HepG2 (cell line): ENCODE measurements around the gene ANKRD11. TPM values are rescaled to one million over a fixed set of nuclear protein-coding genes. Genes with fewer than 3 reads are reported as not detected.

Experiments used
- ATAC-seq: fragments of 200-7000 bp; cut with Tn5 transposase; 3 replicates; pipeline ENCODE4 v1.9.1; 2020; ENCODE audit warnings: mild to moderate bottlenecking, moderate library complexity
- BruUV-seq: library from RNA; stranded (reverse); fragments of 400-500 nt; replicated peaks from 2 replicates; lab custom pipeline; 2021; lab: Mats Ljungman, UMichigan
- CTCF ChIA-PET: fragments of 300-600 bp; formaldehyde crosslinking; extraction: SDS; loops from one replicate; lab custom pipeline; 2021; ENCODE audit warnings: low total read pairs, inconsistent platforms, low intra/inter-chr PET ratio; lab: Yijun Ruan, JAX
- POLR2A ChIA-PET: fragments of 350-600 bp; sonication (Branson Sonifier 250); formaldehyde crosslinking; loops from one replicate; lab custom pipeline; 2020; ENCODE audit warnings: antibody characterized with exemption, inconsistent platforms; lab: Yijun Ruan, JAX
- DNase-seq: peaks from one replicate; pipeline ENCODE4 v3.0.0-alpha.2; 2015; ENCODE audit warnings: low spot score
- FAIRE-seq: peaks from 3 replicates; lab custom pipeline; 2011; peaks lifted over from hg19 to GRCh38; lab: Jason Lieb, UNC
- H2AFZ ChIP-seq: one replicate; pipeline ENCODE4 v1.6.1; 2011; ENCODE audit warnings: low read length, inconsistent platforms
- H3K27ac ChIP-seq: fragments of 300-600 bp; 3 replicates; pipeline ENCODE4 v1.8.0; 2011; ENCODE audit warnings: mixed run types, mild to moderate bottlenecking, mixed read lengths, low read length, inconsistent platforms; ENCODE audit not compliant: insufficient read depth; ENCODE audit errors: extremely low read length
- H3K27me3 ChIP-seq, 2 experiments: fragments of 200-600 bp in 1 of 2; 2 replicates in 1 of 2; 3 replicates in 1 of 2; pipeline versions ENCODE4 v1.6.0 to v1.8.0; 2011; ENCODE audit warnings: low read length in 2 of 2, mild to moderate bottlenecking in 2 of 2, moderate library complexity in 2 of 2, inconsistent platforms in 1 of 2; ENCODE audit not compliant: insufficient read depth in 2 of 2, control insufficient read depth in 1 of 2
- H3K36me3 ChIP-seq, 2 experiments: fragments of 200-600 bp in 1 of 2; replicated peaks in 1 of 2; 2 replicates in 1 of 2; 3 replicates in 1 of 2; pipeline versions ENCODE4 v1.5.1 to v1.8.0; 2011; ENCODE audit warnings: low read length in 2 of 2, inconsistent platforms in 1 of 2; ENCODE audit not compliant: insufficient read depth in 2 of 2, control insufficient read depth in 1 of 2
- H3K4me1 ChIP-seq: 2 replicates; pipeline ENCODE4 v1.5.1; 2012; ENCODE audit warnings: low read length, inconsistent platforms; ENCODE audit not compliant: insufficient read depth
- H3K4me2 ChIP-seq: 2 replicates; pipeline ENCODE4 v1.6.0; 2011; ENCODE audit warnings: low read depth, low read length, inconsistent platforms
- H3K4me3 ChIP-seq, 3 experiments: fragments of 200-600 bp in 1 of 3; sonication (generic), shearing (Covaris generic) in 1 of 3; replicated peaks in 1 of 3; 2 replicates each; pipeline ENCODE4 v1.5.1; 2011 to 2016; ENCODE audit warnings: low read length in 3 of 3, inconsistent platforms in 2 of 3, low read depth in 2 of 3, mild to moderate bottlenecking in 2 of 3, control low read depth in 1 of 3, mixed read lengths in 1 of 3; ENCODE audit not compliant: insufficient read depth in 1 of 3
- H3K79me2 ChIP-seq: one replicate; pipeline ENCODE4 v1.6.1; 2011; ENCODE audit warnings: low read length, inconsistent platforms; ENCODE audit not compliant: insufficient read depth
- H3K9ac ChIP-seq: 2 replicates; pipeline ENCODE4 v1.6.0; 2011; ENCODE audit warnings: mild to moderate bottlenecking, low read depth, low read length, inconsistent platforms; ENCODE audit not compliant: insufficient read depth
- H3K9me3 ChIP-seq: 2 replicates; pipeline ENCODE4 v1.5.1; 2012; ENCODE audit warnings: mild to moderate bottlenecking, low read length
- H4K20me1 ChIP-seq: 2 replicates; pipeline ENCODE4 v1.6.0; 2011; ENCODE audit warnings: inconsistent platforms, mild to moderate bottlenecking, low read length, moderate library complexity; ENCODE audit not compliant: insufficient read depth
- ARID3A ChIP-seq: IDR thresholded peaks from 2 replicates; pipeline ENCODE4 v1.6.1; 2012; ENCODE audit warnings: low read depth, low read length, improper control_type of control experiment
- BATF2 ChIP-seq: sonication (generic); formaldehyde crosslinking; IDR thresholded peaks from 2 replicates; pipeline ENCODE4 v1.8.0; 2022; ENCODE audit warnings: mild to moderate bottlenecking, missing genetic modification reagents, moderate library complexity
- GATAD1 ChIP-seq: IDR thresholded peaks from 2 replicates; pipeline ENCODE4 v1.6.1; 2016; ENCODE audit warnings: missing genetic modification reagents, missing compliant biosample characterization
- KDM5B ChIP-seq: sonication (generic); formaldehyde crosslinking; IDR thresholded peaks from 2 replicates; pipeline ENCODE4 v1.4.0; 2020; ENCODE audit warnings: missing genetic modification reagents, mild to moderate bottlenecking, borderline replicate concordance
- MBNL3 ChIP-seq: fragments of 250-450 bp; sonication (Bioruptor Pico); conservative IDR thresholded peaks from 2 replicates; pipeline ENCODE4 v1.8.0; 2022; ENCODE audit warnings: mild to moderate bottlenecking, inconsistent platforms
- PRDM15 ChIP-seq: sonication (generic); formaldehyde crosslinking; IDR thresholded peaks from 2 replicates; pipeline ENCODE4 v1.4.0; 2020; ENCODE audit warnings: missing genetic modification reagents
- SALL1 ChIP-seq: sonication (generic); formaldehyde crosslinking; IDR thresholded peaks from 2 replicates; pipeline ENCODE4 v1.8.0; 2022; ENCODE audit warnings: mild to moderate bottlenecking, missing genetic modification reagents
- SNAPC2 ChIP-seq: sonication (generic); formaldehyde crosslinking; IDR thresholded peaks from 2 replicates; pipeline ENCODE4 v1.8.1; 2022; ENCODE audit warnings: mild to moderate bottlenecking, missing genetic modification reagents
- SP2 ChIP-seq: sonication (generic); formaldehyde crosslinking; IDR thresholded peaks from 2 replicates; pipeline ENCODE4 v1.5.1; 2020; ENCODE audit warnings: mild to moderate bottlenecking, missing genetic modification reagents
- ZBTB42 ChIP-seq: sonication (generic); formaldehyde crosslinking; IDR thresholded peaks from 2 replicates; pipeline ENCODE4 v1.5.0; 2020; ENCODE audit warnings: mild to moderate bottlenecking, missing genetic modification reagents
- ZBTB7B ChIP-seq: sonication (generic); formaldehyde crosslinking; IDR thresholded peaks from 2 replicates; pipeline ENCODE4 v1.4.0; 2020; ENCODE audit warnings: missing genetic modification reagents
- ZFY ChIP-seq: sonication (generic); formaldehyde crosslinking; IDR thresholded peaks from 2 replicates; pipeline ENCODE4 v1.4.0; 2020; ENCODE audit warnings: missing genetic modification reagents
- ZNF138 ChIP-seq: sonication (generic); formaldehyde crosslinking; IDR thresholded peaks from 2 replicates; pipeline ENCODE4 v1.5.0; 2020; ENCODE audit warnings: mild to moderate bottlenecking, low read depth, missing genetic modification reagents
- ZNF276 ChIP-seq: sonication (generic); formaldehyde crosslinking; IDR thresholded peaks from 2 replicates; pipeline ENCODE4 v1.4.0; 2020; ENCODE audit warnings: mild to moderate bottlenecking, low read depth, missing genetic modification reagents
- WGBS: methylation state at CpG from one replicate; pipeline ENCODE4 v1.1.6; 2017; ENCODE audit warnings: low lambda C conversion rate; 5-methylcytosine and 5-hydroxymethylcytosine counted together
- in situ Hi-C: cut with HindIII; loops from 2 replicates; pipeline ENCODE4 v1.10.0; 2017; ENCODE audit warnings: low pct_unique_long_range_greater_than_20kb; ENCODE audit not compliant: extremely low pct_ligation_motif_present
- intact Hi-C: fragments of 100-400 bp; cut with micrococcal nuclease; formaldehyde crosslinking; loops from one replicate; pipeline ENCODE4 v1.10.0; 2022; ENCODE audit not compliant: unreplicated experiment
- polyA plus RNA-seq, 8 experiments: library from polyadenylated mRNA; depleted of rRNA in 3 of 8; stranded (reverse) in 7 of 8; unstranded in 1 of 8; fragments of >200 nt; fragmentation: Illumina TruSeq in 4 of 8; extraction: Trizol in 4 of 8; gene quantifications; 2 replicates each; pipeline versions ENCODE4 v1.2.1 to v1.2.3, GENCODE V29; 2011 to 2016; ENCODE audit warnings: low read depth in 4 of 8, missing spikeins in 1 of 8, mixed read lengths in 1 of 8; ENCODE audit not compliant: insufficient read depth in 1 of 8
- total RNA-seq, 5 experiments: library from RNA; depleted of rRNA; stranded (reverse); fragments of >200 nt; fragmentation: Illumina TruSeq; extraction: Trizol; gene quantifications; 2 replicates each; pipeline ENCODE4 v1.2.3, GENCODE V29; 2016; ENCODE audit warnings: low read depth in 1 of 5

The ANKRD11 gene
- total and polyA plus RNA-seq, 2 of the 13 experiments (the other 11 are each of a cell fraction or from before 2014, with no cell fraction given) = 21.4 to 38.4 TPM

GRCh38 chr16:89491238-89491869 lies 993 bp upstream of the ANKRD11 start:
- BruUV-seq = TSS peak; percentile 82
- CTCF ChIA-PET = no interaction called here
- in situ Hi-C loops = no loop called here
- no peak for TF ChIP-seq SNAPC2 (CRISPR knock-in tag)
- no peak for TF ChIP-seq SP2
- TF ChIP-seq KDM5B (CRISPR knock-in tag) = 0 out of 2 replicates have a peak, but pooled peaks have one; percentile 16
- TF ChIP-seq PRDM15 = no peak
- TF ChIP-seq ZFY = no peak
- TF ChIP-seq ZBTB7B = no peak
- no peak for TF ChIP-seq GATAD1 (CRISPR knock-in tag)
- no peak for TF ChIP-seq ZNF138 (CRISPR knock-in tag)
- no peak for TF ChIP-seq SALL1 (CRISPR knock-in tag)
- no peak for TF ChIP-seq BATF2 (CRISPR knock-in tag)
- no peak for TF ChIP-seq MBNL3 (CRISPR knock-in tag)
- TF ChIP-seq ZBTB42 (CRISPR knock-in tag) = no peak
- no peak for TF ChIP-seq ARID3A
- no peak for TF ChIP-seq ZNF276 (CRISPR knock-in tag)

More at GRCh38 chr16:89491238-89491869, 993 bp upstream of the ANKRD11 start:
- 1% methylated on average over 19 of the region's 22 CpGs for WGBS
- Histone ChIP-seq H3K9ac (peak overlapping the region; percentile 86), H3K27me3 (no peaks in the 10 kb centered on the region; a peak in 1 of 5 replicates), H3K4me1 (peaks cover 54% of the 10 kb centered on the region), H3K36me3 (peaks cover 0 to 2% of the 10 kb centered on the region in 2 experiments; a peak in 3 of 5 replicates), H3K4me2 (peak overlapping the region; percentile 83), H2AFZ (no peak overlapping the region), H4K20me1 (peaks cover 27% of the 10 kb centered on the region), H3K79me2 (peaks cover 43% of the 10 kb centered on the region), H3K27ac (peak overlapping the region; percentile 81), H3K9me3 (no peaks in the 10 kb centered on the region), H3K4me3 (peak overlapping the region; percentile 61 to 93 (median 85))
- DNase-seq = peak; percentile 66
- peak; percentile 39 for ATAC-seq
- intact Hi-C loops = loop anchor here (2.0 kb wide), 1 partner anchor 13 kb away; no protein-coding TSS in a partner anchor
- no peak for FAIRE-seq
- POLR2A ChIA-PET = interaction anchor here (0.7 to 2.5 kb wide), 4 partner anchors 11 to 121 kb away, joined by 3 to 12 read pairs (median 4); partner anchors contain the start of gene SPG7
